DMS53 (cell line): ENCODE results near the gene TSSC4.

Experiments
- DNase-seq: peaks from one replicate; lab custom pipeline; 2025; lab: John Stamatoyannopoulos, UW

TSSC4 gene

GRCh38 chr11:2449548-2450320, 49.2 kb downstream of the TSSC4 start:
- no peak for DNase-seq

DNA sequence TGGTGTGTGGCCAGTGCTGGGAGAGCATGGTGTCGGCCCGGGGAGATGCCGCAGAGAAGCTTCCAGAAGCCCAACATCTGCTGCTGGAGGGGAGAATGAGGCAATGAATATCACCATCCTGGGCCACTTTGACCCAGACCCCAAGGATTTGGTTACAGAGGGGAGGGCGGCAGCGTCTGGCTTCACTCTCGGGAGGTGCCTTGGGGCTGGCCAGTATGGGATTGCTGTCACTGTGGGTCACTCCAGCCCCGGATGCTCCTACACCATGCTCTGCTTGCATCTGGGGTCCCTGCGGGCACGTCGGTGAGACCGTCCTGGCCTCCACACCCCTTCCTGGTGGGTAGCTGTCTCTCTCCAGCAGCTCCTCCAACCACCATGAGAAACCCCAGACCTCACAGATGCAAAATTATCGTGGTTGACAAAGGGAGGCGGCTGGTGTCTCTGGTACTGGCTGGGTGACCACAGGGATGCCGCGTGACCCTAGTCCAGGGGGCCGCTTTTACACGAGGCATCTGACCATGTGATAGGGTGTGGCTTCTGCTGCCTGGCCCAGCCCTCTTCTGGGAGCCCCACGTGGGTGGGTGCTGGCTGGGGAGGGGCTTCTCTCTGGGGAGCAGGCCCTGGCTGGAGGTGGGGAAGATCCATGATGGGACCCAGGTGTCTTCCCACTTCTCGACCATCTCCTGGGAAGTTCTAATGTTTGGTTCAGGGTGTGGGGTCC, 49.9 kb downstream of the TSSC4 start:
- DNase-seq: no peak

DNA sequence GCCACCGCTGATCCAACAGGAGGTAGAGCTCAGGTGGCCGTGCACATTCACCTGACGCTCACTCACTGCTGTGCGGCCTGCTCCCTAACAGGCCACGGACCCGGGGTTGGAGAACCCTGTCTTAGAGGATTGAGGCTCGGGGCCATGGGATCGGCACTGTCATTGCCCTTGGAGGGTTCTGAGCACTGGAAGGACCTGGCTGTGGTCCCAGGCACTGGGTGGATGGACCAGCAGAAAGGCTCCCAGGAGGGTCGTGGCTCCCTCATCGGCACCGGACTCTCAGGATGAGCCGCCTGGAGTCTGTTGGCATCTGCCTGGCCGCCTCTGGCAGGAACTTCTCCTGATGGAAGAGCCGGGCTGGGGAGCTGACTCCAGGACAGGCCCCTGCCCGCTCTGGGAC, 50.8 kb downstream of the TSSC4 start:
- no peak for DNase-seq

DNA sequence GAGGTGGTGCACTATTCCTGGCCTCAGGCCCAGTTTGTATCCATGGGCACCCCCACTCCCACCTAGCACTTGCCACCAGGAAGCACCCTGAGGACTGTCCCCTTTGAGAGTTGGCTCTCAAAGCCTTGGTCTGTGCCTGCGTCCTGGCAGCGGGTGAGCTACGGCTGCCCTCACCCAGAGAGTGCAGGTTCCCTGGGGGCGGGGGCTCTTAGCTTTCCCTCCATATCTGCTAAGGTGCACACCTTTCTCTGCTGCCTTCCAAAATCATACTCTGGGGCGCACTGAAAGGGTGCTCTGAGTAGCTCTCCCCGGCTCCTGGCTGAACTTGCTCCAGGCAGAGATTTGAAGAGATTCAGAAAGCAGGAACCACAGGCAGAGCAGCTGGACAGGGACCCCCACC, 51.4 kb downstream of the TSSC4 start:
- DNase-seq: no peak

DNA sequence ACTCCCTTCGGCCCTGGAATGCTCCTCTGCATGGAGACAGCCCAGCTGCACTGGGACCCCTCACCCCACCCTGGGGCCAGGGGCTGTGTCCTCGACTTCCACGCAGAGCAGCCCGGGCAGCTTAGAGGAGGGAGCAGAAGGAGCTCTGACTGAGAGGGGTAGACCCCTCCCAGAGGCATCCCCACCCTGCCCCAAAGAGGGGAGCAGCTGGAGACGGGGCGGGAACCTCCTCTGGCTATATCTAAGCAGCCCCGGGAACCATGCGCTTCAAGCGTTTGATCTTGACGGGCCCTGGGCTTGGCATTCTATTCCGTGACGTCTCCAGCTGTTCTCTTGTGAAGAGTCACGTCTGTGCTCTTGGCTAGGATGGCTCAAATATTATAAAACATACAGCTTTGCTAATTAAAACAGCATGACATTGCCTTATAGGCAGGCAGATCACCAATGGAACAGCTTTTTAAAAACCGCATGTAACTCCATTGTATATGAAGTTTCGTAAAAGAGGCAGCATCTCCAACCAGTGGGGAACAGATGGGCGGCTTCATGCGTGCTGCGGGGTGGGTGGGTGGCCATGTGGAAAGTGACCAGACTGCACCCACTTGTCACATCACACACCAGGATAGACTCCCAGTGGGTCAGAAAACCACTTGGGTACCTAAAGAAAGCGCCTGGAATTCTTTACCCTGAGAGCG, 51.9 kb downstream of the TSSC4 start:
- no peak for DNase-seq

DNA sequence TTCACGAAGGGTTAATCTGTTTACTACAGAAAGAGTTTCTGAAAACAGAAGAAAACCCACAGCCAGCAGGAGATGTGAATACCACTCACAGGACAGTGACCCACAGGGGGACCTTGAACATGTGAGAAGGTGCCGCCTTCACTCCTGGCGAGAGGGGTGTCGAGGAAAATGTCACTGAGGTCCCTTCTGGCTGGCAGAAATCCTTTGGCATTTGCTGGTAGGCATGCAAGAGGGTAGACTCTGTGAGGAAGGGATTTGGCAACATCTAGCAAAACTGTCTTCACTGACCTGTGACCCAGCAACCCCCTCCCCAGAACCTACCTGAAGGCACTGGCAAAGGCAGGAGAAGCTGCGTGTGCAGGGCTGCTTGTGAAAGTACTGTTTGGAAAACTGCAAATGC, 52.9 kb downstream of the TSSC4 start:
- no peak for DNase-seq
